Lower lobe of right lung (tissue), 2 donors: ENCODE data around the gene ZNF169. TPM values are rescaled to one million over a fixed set of nuclear protein-coding genes. Genes with fewer than 3 reads are reported as not detected.
"Not testable (repeated sequence)": the region's sequence is repeated elsewhere in the genome, so short reads cannot be mapped to it uniquely, and the experiment has no call there.

Experiments
- ATAC-seq, 2 donors: fragments of 200-7000 bp; cut with Tn5 transposase; one replicate each; pipeline ENCODE4 v1.9.1; 2020 to 2022; ENCODE audit warnings: mild to moderate bottlenecking in 2 of 2, moderate library complexity in 2 of 2
- DNase-seq: peaks from one replicate; pipeline ENCODE4 v3.0.0-alpha.2; 2020
- H3K27ac ChIP-seq: fragments of 200-600 bp; one replicate; pipeline ENCODE4 v1.8.0; 2022
- H3K27me3 ChIP-seq: fragments of 200-600 bp; one replicate; pipeline ENCODE4 v1.8.0; 2022; ENCODE audit warnings: low read depth
- H3K36me3 ChIP-seq: fragments of 200-600 bp; one replicate; pipeline ENCODE4 v1.8.0; 2022; ENCODE audit warnings: mild to moderate bottlenecking
- H3K4me1 ChIP-seq: fragments of 200-600 bp; one replicate; pipeline ENCODE4 v1.8.0; 2022
- H3K4me3 ChIP-seq: fragments of 200-600 bp; one replicate; pipeline ENCODE4 v1.8.0; 2022; ENCODE audit warnings: mild to moderate bottlenecking
- H3K9me3 ChIP-seq: fragments of 200-600 bp; one replicate; pipeline ENCODE4 v1.8.0; 2022
- intact Hi-C: fragments of 100-400 bp; cut with DNase I; formaldehyde crosslinking; loops from one replicate; pipeline ENCODE4 v1.11.0; 2022
- total RNA-seq: library from RNA; stranded (reverse); fragmentation: NEBNext Ultra II Directional; extraction: Animal tissue kit (Norgen Biotek cat#: 25700); gene quantifications from one replicate; pipeline ENCODE4 v1.2.1, GENCODE V29; 2021
- TF ChIP-seq, protein P1 (sequence below): fragments of 200-600 bp; IDR thresholded peaks from one replicate; pipeline ENCODE4 v1.8.0; 2022; ENCODE audit warnings: antibody characterized with exemption, mild to moderate bottlenecking
- donor health status: DM: no; HTN: yes; CAD: no; lungs with severe emphysema.

Gene ZNF169
- total RNA-seq, 1 donor from 2014 or later, result 6.1 TPM

DNA sequence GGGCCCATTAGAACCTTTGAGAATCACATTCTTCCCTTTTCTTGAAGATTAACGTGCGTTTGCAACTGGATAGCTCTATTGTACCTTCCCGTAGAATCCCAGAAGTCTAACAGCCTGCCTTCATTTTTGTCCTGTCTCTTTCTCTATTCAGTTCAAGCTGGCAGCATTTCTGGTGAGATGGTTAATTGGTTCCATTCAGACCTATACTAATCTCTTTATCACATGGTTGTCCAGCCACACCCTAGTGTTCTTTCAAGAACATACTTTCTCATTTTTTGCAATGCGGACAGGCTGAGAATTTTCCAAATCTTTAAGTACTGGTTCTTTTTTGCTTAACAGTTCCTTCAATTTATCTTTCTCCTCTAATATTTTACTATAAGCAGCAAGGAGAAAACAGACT lies 43.3 kb downstream of the ZNF169 start:
- Histone ChIP-seq H3K27ac (no peak overlapping the region), H3K4me3 (no peak overlapping the region), H3K36me3 (peaks cover 10% of the 10 kb centered on the region), H3K9me3 (no peaks in the 10 kb centered on the region), H3K4me1 (no peaks in the 10 kb centered on the region), H3K27me3 (no peaks in the 10 kb centered on the region)
- ATAC-seq, result no peak
- intact Hi-C loops, result no loop called here
- DNase-seq, result no peak
- TF ChIP-seq, protein P1, sequence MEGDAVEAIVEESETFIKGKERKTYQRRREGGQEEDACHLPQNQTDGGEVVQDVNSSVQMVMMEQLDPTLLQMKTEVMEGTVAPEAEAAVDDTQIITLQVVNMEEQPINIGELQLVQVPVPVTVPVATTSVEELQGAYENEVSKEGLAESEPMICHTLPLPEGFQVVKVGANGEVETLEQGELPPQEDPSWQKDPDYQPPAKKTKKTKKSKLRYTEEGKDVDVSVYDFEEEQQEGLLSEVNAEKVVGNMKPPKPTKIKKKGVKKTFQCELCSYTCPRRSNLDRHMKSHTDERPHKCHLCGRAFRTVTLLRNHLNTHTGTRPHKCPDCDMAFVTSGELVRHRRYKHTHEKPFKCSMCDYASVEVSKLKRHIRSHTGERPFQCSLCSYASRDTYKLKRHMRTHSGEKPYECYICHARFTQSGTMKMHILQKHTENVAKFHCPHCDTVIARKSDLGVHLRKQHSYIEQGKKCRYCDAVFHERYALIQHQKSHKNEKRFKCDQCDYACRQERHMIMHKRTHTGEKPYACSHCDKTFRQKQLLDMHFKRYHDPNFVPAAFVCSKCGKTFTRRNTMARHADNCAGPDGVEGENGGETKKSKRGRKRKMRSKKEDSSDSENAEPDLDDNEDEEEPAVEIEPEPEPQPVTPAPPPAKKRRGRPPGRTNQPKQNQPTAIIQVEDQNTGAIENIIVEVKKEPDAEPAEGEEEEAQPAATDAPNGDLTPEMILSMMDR, result no peak

DNA sequence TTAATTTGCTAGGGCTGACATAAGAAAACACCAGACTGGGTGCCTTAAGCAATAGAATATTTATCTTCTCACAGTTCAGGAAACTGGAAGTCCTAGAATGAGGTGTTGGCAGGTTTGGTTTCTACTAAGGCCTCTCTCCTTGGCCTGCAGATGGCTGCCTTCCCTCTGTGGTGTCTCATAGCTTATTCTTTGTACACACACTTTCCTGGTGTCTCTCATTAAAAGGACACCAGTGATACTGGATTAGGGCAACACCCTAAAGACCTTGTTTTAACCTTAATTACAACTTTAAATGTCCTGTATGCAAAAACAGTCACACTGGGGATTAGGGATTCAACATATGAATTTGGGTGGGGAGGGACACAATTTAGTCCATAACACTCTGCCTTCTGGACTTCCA lies 44.2 kb downstream of the ZNF169 start:
- ATAC-seq (no peak), DNase-seq (no peak)
- peaks cover 10% of the 10 kb centered on the region for H3K36me3 ChIP-seq
- H3K9me3 ChIP-seq, result no peaks in the 10 kb centered on the region
- H3K4me1 ChIP-seq, result no peaks in the 10 kb centered on the region
- H3K4me3 ChIP-seq, result no peak overlapping the region
- H3K27me3 ChIP-seq, result no peaks in the 10 kb centered on the region
- no peak overlapping the region for H3K27ac ChIP-seq
- intact Hi-C loops, result no loop called here
- TF ChIP-seq, protein P1, result no peak

DNA sequence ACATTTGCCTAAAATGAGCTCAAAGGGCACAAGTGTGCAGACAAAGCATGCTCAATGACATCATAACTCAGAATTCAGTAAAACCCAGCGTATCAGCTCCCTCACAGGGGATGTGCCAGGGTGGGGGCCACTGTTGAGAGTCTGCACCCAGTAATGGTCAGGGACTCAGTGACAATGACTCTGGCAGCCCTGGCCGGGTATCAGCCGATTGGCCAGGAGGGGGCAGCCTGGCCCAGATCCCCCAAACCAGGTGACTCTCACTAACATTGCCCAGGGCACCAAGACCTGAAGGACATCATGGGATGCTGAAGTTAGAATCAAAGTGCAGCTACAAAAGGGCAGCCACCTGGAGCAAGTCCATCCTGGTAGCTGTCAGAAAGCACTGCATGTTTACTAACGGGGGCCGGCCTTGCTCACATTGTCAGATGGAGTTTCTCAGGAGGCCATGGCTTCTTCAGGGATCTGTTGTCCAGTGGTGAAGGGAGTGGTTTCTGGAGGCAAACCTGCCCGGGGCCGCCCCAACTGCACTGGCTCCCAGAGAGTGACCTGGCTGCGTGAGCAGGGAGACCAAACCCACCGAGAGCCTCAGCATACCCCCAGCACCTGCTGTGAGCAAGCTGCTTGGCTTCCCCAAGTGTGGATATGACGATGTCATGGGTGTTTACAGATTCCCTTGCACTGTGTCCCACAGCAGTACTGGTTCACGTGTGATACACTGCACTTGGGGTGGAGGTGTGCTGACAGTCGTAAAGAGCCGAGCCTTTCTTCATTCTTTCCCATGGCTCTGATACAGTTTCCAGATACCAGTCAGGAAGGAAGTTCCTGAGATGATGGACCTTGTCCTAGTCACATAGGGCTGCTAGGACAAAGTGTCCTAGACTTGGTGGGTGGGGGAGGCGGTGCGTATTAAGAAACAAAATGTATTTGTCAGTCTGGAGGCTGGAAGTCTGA lies 56.2 kb downstream of the ZNF169 start:
- H3K27ac ChIP-seq, H3K4me3 ChIP-seq, H3K36me3 ChIP-seq, H3K27me3 ChIP-seq, H3K4me1 ChIP-seq, H3K9me3 ChIP-seq, DNase-seq, intact Hi-C loops: not testable (repeated sequence)
- ATAC-seq, result peak; percentile 51 to 62

DNA sequence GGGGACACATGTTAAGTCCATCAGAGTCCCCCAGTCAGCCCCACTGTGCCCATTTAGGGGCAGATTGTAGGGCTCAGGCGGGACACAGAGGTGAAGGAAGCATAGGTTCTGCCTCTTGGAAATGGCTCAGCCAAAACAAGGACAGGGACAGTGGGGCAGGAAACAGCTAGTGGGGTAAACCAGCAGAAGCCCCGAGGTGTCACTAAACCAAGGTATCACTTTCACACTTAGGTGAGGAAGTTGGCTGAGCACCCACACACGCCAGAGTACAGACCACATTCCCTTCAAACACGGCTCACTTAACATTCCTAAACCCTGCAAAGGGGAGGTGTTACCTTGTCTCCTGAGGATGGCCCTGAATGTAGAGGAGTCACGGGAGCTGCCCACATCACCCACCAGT lies 57.1 kb downstream of the ZNF169 start:
- H3K27ac ChIP-seq, intact Hi-C loops, H3K4me3 ChIP-seq, H3K36me3 ChIP-seq, H3K4me1 ChIP-seq, H3K27me3 ChIP-seq, DNase-seq, H3K9me3 ChIP-seq, ATAC-seq: not testable (repeated sequence)

DNA sequence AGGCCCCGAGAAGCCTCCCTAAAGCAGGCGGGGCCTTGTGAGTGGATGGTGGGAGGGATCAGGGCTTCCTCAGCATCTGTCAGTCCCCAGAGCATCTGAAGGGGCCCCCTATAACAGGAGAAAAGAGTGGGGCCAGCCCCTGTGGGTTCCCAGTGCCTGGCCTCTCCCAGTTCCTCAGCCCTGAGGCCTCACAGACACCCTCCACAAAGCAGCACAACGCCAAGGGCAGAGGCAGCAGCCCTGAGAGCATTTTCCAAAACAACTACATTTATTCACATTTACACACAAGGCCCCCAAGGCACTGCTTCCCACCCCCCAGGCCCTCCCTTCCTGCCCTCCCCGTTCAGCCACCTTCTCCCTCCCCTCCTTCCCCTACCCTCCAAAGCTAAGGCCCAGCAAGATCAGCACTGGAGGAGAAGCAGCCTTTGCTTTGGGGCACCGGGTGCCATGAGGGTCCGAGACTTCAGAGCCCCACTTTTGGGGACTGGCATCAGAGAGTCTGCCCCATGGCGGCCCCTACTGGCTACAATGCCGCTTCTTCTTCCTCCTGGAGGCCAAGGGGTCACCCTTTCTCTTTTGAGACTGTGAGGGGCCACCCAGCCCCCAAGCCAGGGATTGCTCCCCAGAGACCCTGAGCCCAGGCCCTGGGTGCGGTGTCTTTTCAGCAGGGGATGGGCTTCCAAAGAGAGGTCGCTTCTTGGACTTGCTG lies 59.0 kb downstream of the ZNF169 start:
- H3K27me3 ChIP-seq, intact Hi-C loops: not testable (repeated sequence)

DNA sequence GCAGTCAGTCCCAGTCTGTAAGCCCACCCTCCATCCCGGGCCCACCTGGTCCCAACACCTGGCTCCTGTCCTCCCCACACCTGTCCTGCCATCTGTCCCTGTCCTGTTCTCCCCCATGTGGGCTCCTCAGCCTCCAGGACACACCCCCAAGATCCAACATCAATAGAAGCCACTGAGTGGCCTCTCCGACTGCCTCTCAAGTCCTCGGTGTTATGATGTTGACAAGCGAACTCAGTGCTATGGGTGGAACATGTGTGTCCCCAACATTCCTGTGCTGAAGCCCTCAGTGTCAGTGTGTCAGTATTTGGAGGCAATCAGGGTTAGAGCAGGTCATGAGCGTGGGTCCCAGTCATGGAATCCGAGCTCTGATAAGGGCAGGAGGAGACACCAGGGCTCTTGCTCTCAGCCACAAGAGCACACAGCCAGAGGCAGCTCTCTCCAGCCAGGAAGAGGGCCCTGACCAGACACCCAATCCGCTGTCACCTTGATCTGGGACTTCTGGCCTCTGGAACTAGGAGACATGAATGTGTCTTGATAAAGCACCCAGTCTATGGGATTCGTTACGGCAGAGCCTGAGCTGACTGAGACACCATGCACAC lies 63.3 kb downstream of the ZNF169 start:
- DNase-seq, H3K36me3 ChIP-seq, H3K9me3 ChIP-seq, ATAC-seq, H3K27ac ChIP-seq, H3K4me1 ChIP-seq, H3K4me3 ChIP-seq, intact Hi-C loops, H3K27me3 ChIP-seq: not testable (repeated sequence)

More for the DNA sequence above, 59.0 kb downstream of the ZNF169 start:
- not testable (repeated sequence) for H3K27ac ChIP-seq, H3K9me3 ChIP-seq, H3K4me3 ChIP-seq, ATAC-seq, H3K4me1 ChIP-seq, H3K36me3 ChIP-seq, DNase-seq

DNA sequence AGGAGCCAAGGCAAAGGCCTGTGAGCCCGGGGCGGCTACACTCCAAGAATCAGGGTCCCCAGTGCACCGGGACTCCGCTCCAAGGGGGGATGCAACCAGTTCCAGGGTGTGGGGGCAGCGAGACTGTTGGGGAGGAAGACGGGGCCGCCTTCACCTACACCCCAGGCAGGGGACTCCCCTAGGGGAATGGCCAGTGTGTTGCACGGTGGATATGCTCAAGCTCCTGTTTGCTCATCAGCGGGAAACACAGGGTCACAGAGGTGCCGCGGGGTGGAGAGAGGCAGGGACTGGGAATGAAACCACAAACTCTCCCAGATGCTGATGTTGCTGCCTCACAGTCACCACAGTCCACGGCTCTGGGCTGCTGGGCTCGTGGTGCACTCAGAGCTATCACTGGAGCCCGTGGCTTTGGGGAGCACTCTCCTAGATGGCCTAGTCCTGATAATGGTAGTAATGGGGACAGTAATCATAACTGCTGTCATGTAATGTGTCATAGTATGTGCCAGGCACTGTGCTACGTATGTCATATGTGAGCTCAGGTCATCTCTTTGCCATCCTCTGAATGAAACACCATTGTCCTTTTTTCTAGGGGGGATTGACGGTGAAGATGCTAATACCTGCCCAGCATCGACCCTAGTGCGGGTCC lies 64.2 kb downstream of the ZNF169 start:
- H3K9me3 ChIP-seq, H3K4me3 ChIP-seq, H3K27me3 ChIP-seq, DNase-seq, intact Hi-C loops, H3K27ac ChIP-seq, ATAC-seq, H3K36me3 ChIP-seq, H3K4me1 ChIP-seq: not testable (repeated sequence)

DNA sequence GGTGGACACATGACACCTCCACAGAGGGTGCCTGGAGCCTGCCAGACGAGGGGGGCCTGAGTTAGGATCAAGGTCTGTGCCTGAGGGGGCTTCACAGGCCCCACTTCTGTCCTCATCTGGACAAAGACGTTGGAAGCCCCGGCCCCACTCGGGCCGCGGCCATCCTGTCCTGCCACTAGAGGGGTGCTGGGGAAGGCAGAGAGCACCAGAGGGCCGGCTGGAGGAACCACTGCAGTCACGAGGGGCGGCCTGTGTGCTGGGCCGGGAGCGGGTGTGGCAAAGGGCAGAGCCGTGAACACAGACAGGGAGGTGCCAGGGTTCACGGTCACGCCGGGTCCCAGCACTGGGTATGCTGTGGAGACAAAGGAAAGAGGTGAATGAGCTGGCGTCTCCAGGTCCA lies 66.5 kb downstream of the ZNF169 start:
- H3K27ac ChIP-seq, H3K36me3 ChIP-seq, H3K4me1 ChIP-seq, H3K9me3 ChIP-seq, H3K4me3 ChIP-seq, H3K27me3 ChIP-seq, intact Hi-C loops, ATAC-seq: not testable (repeated sequence)
- peak; percentile 48 for DNase-seq

DNA sequence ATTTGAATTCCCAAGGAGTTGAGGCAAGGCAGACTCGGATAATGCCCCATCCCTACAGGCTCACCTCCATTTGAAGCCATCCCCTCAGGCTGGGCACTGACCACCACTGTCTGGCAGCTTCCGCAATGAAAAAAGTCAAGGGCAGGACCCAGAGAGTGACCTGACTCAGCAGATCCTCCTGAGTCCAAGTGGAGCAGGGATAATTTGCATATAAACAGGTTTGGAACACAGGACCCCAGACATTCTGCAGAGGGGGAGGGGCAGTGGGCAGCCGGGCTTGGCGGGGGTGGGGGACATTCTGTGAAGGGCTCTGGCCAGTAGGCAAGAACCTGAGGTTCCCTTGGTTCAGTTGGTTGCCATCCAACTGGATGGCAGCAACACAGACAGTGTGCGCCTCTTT lies 69.4 kb downstream of the ZNF169 start, which contains the start of gene NUTM2F:
NUTM2F (minus strand) TSS at position 101 of the 400 bp plus-strand sequence; CDS start at position 80, 21 bp downstream.
- intact Hi-C loops, H3K36me3 ChIP-seq, ATAC-seq, H3K27ac ChIP-seq, H3K27me3 ChIP-seq, DNase-seq, H3K4me3 ChIP-seq, H3K4me1 ChIP-seq, H3K9me3 ChIP-seq: not testable (repeated sequence)

DNA sequence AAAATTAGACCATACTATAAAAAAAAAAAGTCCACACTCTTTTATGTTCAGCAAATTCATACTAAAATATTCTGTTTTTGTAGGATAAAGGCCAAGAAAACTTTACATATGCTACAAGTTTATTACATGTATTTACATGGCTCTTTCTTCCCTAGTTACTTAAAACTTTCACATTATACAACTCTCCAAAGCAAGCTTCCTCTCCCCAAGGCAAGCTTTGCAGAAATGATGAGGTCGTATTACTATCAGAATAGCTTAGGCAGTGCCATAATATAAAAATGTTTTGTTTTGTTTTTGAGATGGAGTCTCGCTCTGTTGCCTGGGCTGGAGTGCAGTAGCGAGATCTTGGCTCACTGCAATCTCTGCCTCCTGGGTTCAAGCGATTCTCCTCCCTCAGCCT lies 77.3 kb downstream of the ZNF169 start:
- H3K36me3 ChIP-seq, DNase-seq, H3K4me3 ChIP-seq, H3K27me3 ChIP-seq, H3K4me1 ChIP-seq, H3K9me3 ChIP-seq, intact Hi-C loops, ATAC-seq, H3K27ac ChIP-seq: not testable (repeated sequence)

DNA sequence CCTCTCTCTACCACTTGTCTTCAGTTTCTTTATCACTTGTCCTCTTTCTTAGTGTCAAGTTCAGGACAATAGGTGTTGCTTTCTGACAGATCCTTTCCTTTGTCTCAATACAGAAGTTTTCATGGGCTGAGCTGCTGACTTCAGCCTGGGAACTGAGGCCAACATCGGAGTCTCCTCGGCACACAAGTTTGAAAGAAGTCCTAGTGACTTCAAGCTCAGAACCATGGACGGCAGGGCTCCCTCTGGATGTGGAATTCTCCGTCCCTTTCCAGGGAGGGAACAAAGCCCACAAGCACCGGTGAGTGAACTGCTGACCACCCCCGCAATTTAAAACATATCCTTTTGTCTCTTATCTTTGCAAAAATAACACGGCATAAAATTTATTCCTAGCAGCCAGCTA lies 79.6 kb downstream of the ZNF169 start:
- DNase-seq, H3K4me1 ChIP-seq, H3K27me3 ChIP-seq, ATAC-seq, H3K4me3 ChIP-seq, H3K36me3 ChIP-seq, intact Hi-C loops, H3K27ac ChIP-seq, H3K9me3 ChIP-seq: not testable (repeated sequence)
